HEK293T (cell line): ENCODE data around the gene RPRD1B.

Experiments
- BHLHE40 ChIP-seq: fragments of 450-650 bp; IDR thresholded peaks from 2 replicates; pipeline ENCODE4 v1.6.1; 2016; ENCODE audit warnings: mild to moderate bottlenecking, moderate library complexity, borderline replicate concordance
- FOXA1 ChIP-seq: fragments of 450-650 bp; IDR thresholded peaks from 2 replicates; pipeline ENCODE4 v1.6.1; 2016; ENCODE audit warnings: mild to moderate bottlenecking
- FOXM1 ChIP-seq: fragments of 450-650 bp; IDR thresholded peaks from 2 replicates; pipeline ENCODE4 v1.6.1; 2017; ENCODE audit warnings: mild to moderate bottlenecking, borderline replicate concordance
- L3MBTL2 ChIP-seq: fragments of 450-650 bp; conservative IDR thresholded peaks from 2 replicates; pipeline ENCODE4 v1.6.1; 2016; ENCODE audit warnings: mild to moderate bottlenecking
- SP1 ChIP-seq: fragments of 450-650 bp; IDR thresholded peaks from 2 replicates; pipeline ENCODE4 v1.6.1; 2017
- SUZ12 ChIP-seq: fragments of 450-650 bp; IDR thresholded peaks from 2 replicates; pipeline ENCODE4 v1.6.1; 2016; ENCODE audit warnings: mild to moderate bottlenecking
- TARDBP ChIP-seq: fragments of 450-650 bp; IDR thresholded peaks from 2 replicates; pipeline ENCODE4 v1.6.1; 2016

- no peak for TF ChIP-seq TARDBP
- no peak for TF ChIP-seq FOXM1
- no peak for TF ChIP-seq SP1
- no peak for TF ChIP-seq FOXA1
- TF ChIP-seq BHLHE40, result no peak
- no peak for TF ChIP-seq L3MBTL2
- no peak for TF ChIP-seq SUZ12
Observed at GRCh38 chr20:38130687-38131587, 97.4 kb downstream of the RPRD1B start.
